SK-N-SH (cell line): ENCODE data around the gene NFKBIA. TPM values are rescaled to one million over a fixed set of nuclear protein-coding genes. Genes with fewer than 3 reads are reported as not detected.

Source experiments
- CTCF ChIA-PET: fragments of 300-600, 350-600 bp; formaldehyde crosslinking; extraction: SDS; loops from one replicate; lab custom pipeline; 2021; lab: Yijun Ruan, JAX
- POLR2A ChIA-PET: fragments of 350-600 bp; sonication (Branson Sonifier 250); formaldehyde crosslinking; extraction: SDS; loops from one replicate; lab custom pipeline; 2020; ENCODE audit warnings: antibody characterized with exemption, inconsistent platforms; lab: Yijun Ruan, JAX
- DNase-seq: peaks from one replicate; pipeline ENCODE4 v3.0.0; 2012
- H2AFZ ChIP-seq: fragments of 200-600 bp; sonication (generic); 2 replicates; pipeline ENCODE4 v1.8.1; 2016; ENCODE audit warnings: antibody characterized with exemption, mild to moderate bottlenecking, low read depth
- H3F3A ChIP-seq: fragments of 200-600 bp; sonication (generic); replicated peaks from 2 replicates; pipeline ENCODE3; 2016; ENCODE audit warnings: antibody characterized with exemption, mild to moderate bottlenecking; ENCODE audit not compliant: insufficient read depth
- H3K27ac ChIP-seq, 2 experiments: fragments of 200-500 bp in 1 of 2; fragments of 200-600 bp in 1 of 2; sonication (Bioruptor generic) in 1 of 2; sonication (generic), shearing (Covaris generic) in 1 of 2; 2 replicates each; pipeline versions ENCODE4 v1.5.1 to v1.6.1; 2014 to 2016; ENCODE audit warnings: low read depth in 2 of 2, inconsistent platforms in 1 of 2, low read length in 1 of 2, mild to moderate bottlenecking in 1 of 2, mixed read lengths in 1 of 2
- H3K27me3 ChIP-seq: fragments of 200-600 bp; sonication (generic), shearing (Covaris generic); 2 replicates; pipeline ENCODE4 v1.6.1; 2016; ENCODE audit warnings: mixed run types; ENCODE audit not compliant: insufficient read depth
- H3K36me3 ChIP-seq, 2 experiments: fragments of 200-500 bp in 1 of 2; fragments of 200-600 bp in 1 of 2; sonication (Bioruptor generic) in 1 of 2; sonication (generic) in 1 of 2; replicated peaks in 1 of 2; 2 replicates each; pipeline versions ENCODE3 to v1.5.1; 2014 to 2016; ENCODE audit warnings: low read length in 1 of 2, mild to moderate bottlenecking in 1 of 2; ENCODE audit not compliant: insufficient read depth in 2 of 2, control insufficient read depth in 1 of 2
- H3K4me1 ChIP-seq, 2 experiments: fragments of 200-500 bp in 1 of 2; fragments of 200-600 bp in 1 of 2; sonication (Bioruptor generic) in 1 of 2; sonication (generic), shearing (Covaris generic) in 1 of 2; 2 replicates each; pipeline versions ENCODE4 v1.5.1 to v1.6.1; 2014 to 2016; ENCODE audit warnings: low read depth in 1 of 2, low read length in 1 of 2, mixed run types in 1 of 2; ENCODE audit not compliant: insufficient read depth in 2 of 2, control insufficient read depth in 1 of 2
- H3K4me2 ChIP-seq: fragments of 200-600 bp; sonication (generic), shearing (Covaris generic); 2 replicates; pipeline ENCODE4 v1.6.1; 2017; ENCODE audit warnings: mixed run types
- H3K4me3 ChIP-seq, 2 experiments: fragments of 200-500 bp in 1 of 2; fragments of 200-600 bp in 1 of 2; sonication (Bioruptor generic) in 1 of 2; sonication (generic), shearing (Covaris generic) in 1 of 2; 2 replicates each; pipeline versions ENCODE4 v1.5.1 to v1.8.1; 2014 to 2016; ENCODE audit warnings: low read depth in 2 of 2, inconsistent platforms in 1 of 2, low read length in 1 of 2, mild to moderate bottlenecking in 1 of 2, mixed read lengths in 1 of 2, moderate library complexity in 1 of 2
- H3K79me2 ChIP-seq: fragments of 200-600 bp; sonication (generic); 2 replicates; pipeline ENCODE4 v1.8.1; 2017; ENCODE audit warnings: mild to moderate bottlenecking; ENCODE audit not compliant: insufficient read depth
- H3K9ac ChIP-seq: fragments of 200-600 bp; sonication (generic); 2 replicates; pipeline ENCODE4 v1.6.1; 2017; ENCODE audit warnings: mixed run types
- H3K9me2 ChIP-seq: fragments of 200-600 bp; sonication (generic); 2 replicates; pipeline ENCODE4 v1.6.1; 2017; ENCODE audit warnings: mixed run types
- H3K9me3 ChIP-seq: fragments of 200-600 bp; sonication (generic); 2 replicates; pipeline ENCODE4 v1.6.1; 2017; ENCODE audit warnings: mixed run types, mild to moderate bottlenecking, moderate library complexity
- H4K20me1 ChIP-seq: fragments of 200-600 bp; sonication (generic); 2 replicates; pipeline ENCODE4 v1.6.1; 2017; ENCODE audit warnings: mild to moderate bottlenecking, mixed run types; ENCODE audit not compliant: insufficient read depth
- EP300 ChIP-seq, 2 experiments: IDR thresholded peaks; 2 replicates each; pipeline versions ENCODE4 v1.4.0 to v1.6.1; 2012; ENCODE audit warnings: borderline replicate concordance in 1 of 2, low read depth in 1 of 2, low read length in 1 of 2
- GABPA ChIP-seq: IDR thresholded peaks from 2 replicates; pipeline ENCODE4 v1.4.0; 2012; ENCODE audit warnings: low read depth, mild to moderate bottlenecking
- MEF2A ChIP-seq: IDR thresholded peaks from 2 replicates; pipeline ENCODE4 v1.4.0; 2012; ENCODE audit warnings: low read depth, borderline replicate concordance
- MXI1 ChIP-seq: IDR thresholded peaks from 2 replicates; pipeline ENCODE4 v1.6.1; 2012; ENCODE audit warnings: mild to moderate bottlenecking, low read depth, low read length, improper control_type of control experiment
- NFIC ChIP-seq: IDR thresholded peaks from 2 replicates; pipeline ENCODE4 v1.4.0; 2012; ENCODE audit warnings: borderline replicate concordance
- RAD21 ChIP-seq: IDR thresholded peaks from 2 replicates; pipeline ENCODE4 v1.6.1; 2012; ENCODE audit warnings: mild to moderate bottlenecking, low read length
- SIN3A ChIP-seq: IDR thresholded peaks from 2 replicates; pipeline ENCODE4 v1.6.1; 2012; ENCODE audit warnings: low read depth, mild to moderate bottlenecking, low read length, moderate library complexity, borderline replicate concordance
- TAF1 ChIP-seq: IDR thresholded peaks from 2 replicates; pipeline ENCODE4 v1.6.1; 2012; ENCODE audit warnings: low read depth, mild to moderate bottlenecking, low read length, moderate library complexity, borderline replicate concordance
- WGBS: methylation state at CpG from one replicate; pipeline ENCODE4 v1.1.6; 2017; ENCODE audit warnings: low lambda C conversion rate; 5-methylcytosine and 5-hydroxymethylcytosine counted together
- polyA plus RNA-seq, 3 experiments: library from polyadenylated mRNA; depleted of rRNA; stranded (reverse); fragments of >200 nt; gene quantifications; 2 replicates each; pipeline ENCODE4 v1.2.3, GENCODE V29; 2012
- TF ChIP-seq, protein P1 (sequence below): IDR thresholded peaks from 2 replicates; pipeline ENCODE4 v1.6.1; 2012; ENCODE audit warnings: mild to moderate bottlenecking, low read depth, low read length, moderate library complexity
- TF ChIP-seq, protein P2 (sequence below): IDR thresholded peaks from 2 replicates; pipeline ENCODE4; 2012
- TF ChIP-seq, protein P3 (sequence below): fragments of 150-350 bp; IDR thresholded peaks from 2 replicates; pipeline ENCODE4 v1.6.1; 2016; ENCODE audit warnings: mild to moderate bottlenecking, low read depth, low read length

The NFKBIA gene
- polyA plus RNA-seq, 1 of the 3 experiments (the other 2 are of a cell fraction), result 56.7 TPM

DNA sequence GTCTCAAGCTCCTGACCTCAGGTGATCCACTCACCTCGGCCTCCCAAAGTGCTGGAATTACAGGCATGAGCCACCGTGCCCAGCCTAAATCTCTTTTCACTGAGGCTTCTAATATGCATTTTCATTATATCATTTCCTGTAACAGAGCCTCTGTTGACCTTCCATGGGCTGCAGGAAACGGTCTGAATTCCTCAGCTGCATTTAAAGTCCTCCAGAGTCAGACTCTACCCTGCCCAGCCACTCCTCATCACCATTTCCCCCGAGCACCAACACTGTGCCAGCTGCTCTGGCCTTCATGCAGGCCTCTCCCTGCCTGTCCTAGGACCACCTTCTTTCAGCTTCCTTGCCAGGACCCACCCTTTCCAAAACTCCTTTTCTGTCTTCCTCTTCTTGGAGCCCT lies 9.8 kb upstream of the NFKBIA start (continued):
- no peak for TF ChIP-seq MEF2A
- no peak for TF ChIP-seq EP300 (IDR thresholded peaks at IDR 0.05; ENCODE audit: borderline replicate concordance in 1 of 2, low read depth in 1 of 2, low read length in 1 of 2)
- no peak for TF ChIP-seq RAD21
- TF ChIP-seq, protein P1, sequence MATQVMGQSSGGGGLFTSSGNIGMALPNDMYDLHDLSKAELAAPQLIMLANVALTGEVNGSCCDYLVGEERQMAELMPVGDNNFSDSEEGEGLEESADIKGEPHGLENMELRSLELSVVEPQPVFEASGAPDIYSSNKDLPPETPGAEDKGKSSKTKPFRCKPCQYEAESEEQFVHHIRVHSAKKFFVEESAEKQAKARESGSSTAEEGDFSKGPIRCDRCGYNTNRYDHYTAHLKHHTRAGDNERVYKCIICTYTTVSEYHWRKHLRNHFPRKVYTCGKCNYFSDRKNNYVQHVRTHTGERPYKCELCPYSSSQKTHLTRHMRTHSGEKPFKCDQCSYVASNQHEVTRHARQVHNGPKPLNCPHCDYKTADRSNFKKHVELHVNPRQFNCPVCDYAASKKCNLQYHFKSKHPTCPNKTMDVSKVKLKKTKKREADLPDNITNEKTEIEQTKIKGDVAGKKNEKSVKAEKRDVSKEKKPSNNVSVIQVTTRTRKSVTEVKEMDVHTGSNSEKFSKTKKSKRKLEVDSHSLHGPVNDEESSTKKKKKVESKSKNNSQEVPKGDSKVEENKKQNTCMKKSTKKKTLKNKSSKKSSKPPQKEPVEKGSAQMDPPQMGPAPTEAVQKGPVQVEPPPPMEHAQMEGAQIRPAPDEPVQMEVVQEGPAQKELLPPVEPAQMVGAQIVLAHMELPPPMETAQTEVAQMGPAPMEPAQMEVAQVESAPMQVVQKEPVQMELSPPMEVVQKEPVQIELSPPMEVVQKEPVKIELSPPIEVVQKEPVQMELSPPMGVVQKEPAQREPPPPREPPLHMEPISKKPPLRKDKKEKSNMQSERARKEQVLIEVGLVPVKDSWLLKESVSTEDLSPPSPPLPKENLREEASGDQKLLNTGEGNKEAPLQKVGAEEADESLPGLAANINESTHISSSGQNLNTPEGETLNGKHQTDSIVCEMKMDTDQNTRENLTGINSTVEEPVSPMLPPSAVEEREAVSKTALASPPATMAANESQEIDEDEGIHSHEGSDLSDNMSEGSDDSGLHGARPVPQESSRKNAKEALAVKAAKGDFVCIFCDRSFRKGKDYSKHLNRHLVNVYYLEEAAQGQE, result no peak
- TF ChIP-seq, protein P2, sequence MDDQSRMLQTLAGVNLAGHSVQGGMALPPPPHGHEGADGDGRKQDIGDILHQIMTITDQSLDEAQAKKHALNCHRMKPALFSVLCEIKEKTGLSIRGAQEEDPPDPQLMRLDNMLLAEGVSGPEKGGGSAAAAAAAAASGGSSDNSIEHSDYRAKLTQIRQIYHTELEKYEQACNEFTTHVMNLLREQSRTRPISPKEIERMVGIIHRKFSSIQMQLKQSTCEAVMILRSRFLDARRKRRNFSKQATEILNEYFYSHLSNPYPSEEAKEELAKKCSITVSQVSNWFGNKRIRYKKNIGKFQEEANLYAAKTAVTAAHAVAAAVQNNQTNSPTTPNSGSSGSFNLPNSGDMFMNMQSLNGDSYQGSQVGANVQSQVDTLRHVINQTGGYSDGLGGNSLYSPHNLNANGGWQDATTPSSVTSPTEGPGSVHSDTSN, result no peak

DNA sequence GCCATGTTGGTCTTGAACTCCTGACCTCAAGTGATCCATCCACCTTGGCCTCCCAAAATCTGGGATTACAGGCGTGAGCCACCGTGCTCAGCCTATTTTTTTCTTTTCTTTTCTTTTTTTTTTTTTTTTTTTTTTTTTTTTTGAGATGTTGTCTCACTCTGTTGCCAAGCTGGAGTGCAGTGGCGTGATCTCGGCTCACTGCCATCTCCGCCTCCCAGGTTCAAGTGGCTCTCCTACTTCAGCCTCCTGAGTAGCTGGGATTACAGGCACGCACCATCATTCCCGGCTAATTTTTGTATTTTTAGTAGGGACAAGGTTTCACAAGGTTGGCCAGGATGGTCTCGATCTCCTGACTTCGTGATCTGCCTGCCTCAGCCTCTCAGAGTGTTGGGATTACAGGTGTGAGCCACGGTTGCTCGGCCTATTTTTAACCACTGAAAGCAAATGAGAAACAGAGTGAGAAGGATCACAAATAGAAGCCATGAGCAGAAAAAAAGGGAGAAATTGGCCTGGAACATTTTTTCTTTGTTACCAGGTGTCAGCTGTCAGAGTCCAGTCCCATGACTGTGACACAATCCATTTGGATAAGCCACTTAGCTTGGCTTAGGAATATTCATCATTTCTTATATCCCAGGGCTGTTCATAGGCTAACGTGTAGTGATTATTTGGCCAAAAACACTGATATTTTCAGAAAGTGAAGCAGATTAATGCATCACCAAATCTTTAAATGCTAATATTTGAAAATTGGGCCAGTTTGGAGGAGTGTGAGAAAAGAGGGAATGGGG lies 7.9 kb upstream of the NFKBIA start:
- H3K27ac ChIP-seq, result no peak overlapping the region
- H3F3A ChIP-seq, result peaks cover 4% of the 10 kb centered on the region
- no peaks in the 10 kb centered on the region for H3K27me3 ChIP-seq
- no peaks in the 10 kb centered on the region for H3K79me2 ChIP-seq
- DNase-seq, result no peak
- no peak for TF ChIP-seq MXI1
- no peak for TF ChIP-seq SIN3A
- TF ChIP-seq TAF1, result no peak
- TF ChIP-seq GABPA, result no peak
- TF ChIP-seq, protein P3, sequence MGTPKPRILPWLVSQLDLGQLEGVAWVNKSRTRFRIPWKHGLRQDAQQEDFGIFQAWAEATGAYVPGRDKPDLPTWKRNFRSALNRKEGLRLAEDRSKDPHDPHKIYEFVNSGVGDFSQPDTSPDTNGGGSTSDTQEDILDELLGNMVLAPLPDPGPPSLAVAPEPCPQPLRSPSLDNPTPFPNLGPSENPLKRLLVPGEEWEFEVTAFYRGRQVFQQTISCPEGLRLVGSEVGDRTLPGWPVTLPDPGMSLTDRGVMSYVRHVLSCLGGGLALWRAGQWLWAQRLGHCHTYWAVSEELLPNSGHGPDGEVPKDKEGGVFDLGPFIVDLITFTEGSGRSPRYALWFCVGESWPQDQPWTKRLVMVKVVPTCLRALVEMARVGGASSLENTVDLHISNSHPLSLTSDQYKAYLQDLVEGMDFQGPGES, result no peak
- TF ChIP-seq NFIC, result no peak
- peaks cover 14 to 29% of the 10 kb centered on the region in 2 experiments for H3K4me1 ChIP-seq
- no peaks in the 10 kb centered on the region for H3K9me2 ChIP-seq
- no peak overlapping the region for H2AFZ ChIP-seq
- no peak overlapping the region for H3K4me2 ChIP-seq
- H3K9ac ChIP-seq, result no peak overlapping the region
- H3K9me3 ChIP-seq, result no peaks in the 10 kb centered on the region
- no peak overlapping the region for H3K4me3 ChIP-seq
- ChIA-PET CTCF (interaction anchor here (0.6 to 8.5 kb wide), 19 partner anchors 8 to 741 kb away, joined by 3 to 102 read pairs (median 4); partner anchors contain the start of genes NFKBIA and PSMA6), POLR2A (no interaction called here)
- H4K20me1 ChIP-seq, result no peaks in the 10 kb centered on the region
- H3K36me3 ChIP-seq, result no peaks in the 10 kb centered on the region
- WGBS, result 88% methylated on average over 12 of the region's 12 CpGs
